Measurements from ENCODE around the gene UTS2R. TPM values are rescaled to one million over a fixed set of nuclear protein-coding genes. Genes with fewer than 3 reads are reported as not detected.

UTS2R gene
- total and polyA plus RNA-seq, 3 donors from 2014 or later: 0.32 to 28.1 (median 3.8) TPM

DNA sequence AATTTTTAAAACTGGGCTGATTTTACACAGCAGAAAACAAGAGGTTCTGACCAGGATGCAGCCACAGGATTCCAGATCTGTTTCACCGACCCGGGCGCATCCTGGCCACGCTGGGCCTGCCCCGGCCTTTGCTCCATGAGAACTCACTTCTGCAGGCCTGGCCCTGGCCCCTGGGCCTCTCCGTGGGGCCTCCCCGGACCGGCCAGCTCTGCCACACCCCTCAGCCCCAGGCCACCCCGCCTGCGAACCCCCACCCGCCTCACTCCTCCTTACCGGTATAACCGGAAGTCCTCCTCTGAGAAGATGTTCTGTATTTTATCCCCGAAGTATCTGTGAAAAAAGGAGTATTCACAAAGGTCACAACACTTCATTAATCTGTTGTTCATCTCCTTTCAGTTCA is 33.5 kb downstream of the UTS2R start:
- DNase-seq: no peak
- H3K36me3 ChIP-seq (ENCODE audit: low read depth, missing control alignments): no peaks in the 10 kb centered on the region
- no peaks in the 10 kb centered on the region for H3K27me3 ChIP-seq
- H3K9me3 ChIP-seq: no peaks in the 10 kb centered on the region
- TF ChIP-seq POLR2A (IDR thresholded peaks at IDR 0.05): no peak
- TF ChIP-seq, protein P1, sequence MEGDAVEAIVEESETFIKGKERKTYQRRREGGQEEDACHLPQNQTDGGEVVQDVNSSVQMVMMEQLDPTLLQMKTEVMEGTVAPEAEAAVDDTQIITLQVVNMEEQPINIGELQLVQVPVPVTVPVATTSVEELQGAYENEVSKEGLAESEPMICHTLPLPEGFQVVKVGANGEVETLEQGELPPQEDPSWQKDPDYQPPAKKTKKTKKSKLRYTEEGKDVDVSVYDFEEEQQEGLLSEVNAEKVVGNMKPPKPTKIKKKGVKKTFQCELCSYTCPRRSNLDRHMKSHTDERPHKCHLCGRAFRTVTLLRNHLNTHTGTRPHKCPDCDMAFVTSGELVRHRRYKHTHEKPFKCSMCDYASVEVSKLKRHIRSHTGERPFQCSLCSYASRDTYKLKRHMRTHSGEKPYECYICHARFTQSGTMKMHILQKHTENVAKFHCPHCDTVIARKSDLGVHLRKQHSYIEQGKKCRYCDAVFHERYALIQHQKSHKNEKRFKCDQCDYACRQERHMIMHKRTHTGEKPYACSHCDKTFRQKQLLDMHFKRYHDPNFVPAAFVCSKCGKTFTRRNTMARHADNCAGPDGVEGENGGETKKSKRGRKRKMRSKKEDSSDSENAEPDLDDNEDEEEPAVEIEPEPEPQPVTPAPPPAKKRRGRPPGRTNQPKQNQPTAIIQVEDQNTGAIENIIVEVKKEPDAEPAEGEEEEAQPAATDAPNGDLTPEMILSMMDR (IDR thresholded peaks at IDR 0.05): no peak
- H3K27ac ChIP-seq: no peak overlapping the region
- intact Hi-C loops (cut with DNase I; ENCODE audit: low total_unique reads): no loop called here
- 94% methylated on average over 14 of the region's 14 CpGs for WGBS, 2 donors
- H3K4me3 ChIP-seq: no peak overlapping the region
- no peaks in the 10 kb centered on the region for H3K4me1 ChIP-seq

DNA sequence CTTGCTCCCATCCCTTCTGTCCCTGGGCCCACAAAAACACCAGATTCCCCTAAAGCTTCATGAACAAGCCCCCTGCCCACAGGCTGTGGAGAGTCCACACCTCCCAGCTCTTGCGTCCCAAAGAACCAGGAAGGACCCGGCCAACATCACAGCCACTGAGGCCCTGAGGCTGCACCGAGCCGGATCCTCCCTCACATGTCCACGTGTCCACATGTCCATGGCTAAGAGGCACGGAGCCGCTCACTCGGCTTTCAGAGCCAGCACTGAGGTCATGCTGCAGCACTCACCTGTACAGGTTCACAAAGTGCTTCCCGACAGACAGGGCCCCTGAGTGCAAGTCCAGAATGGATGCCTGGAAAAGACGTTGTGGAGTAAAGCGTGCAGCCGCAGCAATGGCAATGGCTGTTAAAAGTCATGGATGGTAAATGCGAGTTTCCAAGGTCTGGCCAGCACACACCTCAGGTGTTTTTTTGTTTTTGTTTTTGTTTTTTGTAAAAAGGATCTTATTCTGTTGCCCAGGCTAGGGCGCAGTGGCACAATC is 34.6 kb downstream of the UTS2R start:
- intact Hi-C loops (cut with DNase I; ENCODE audit: low total_unique reads): no loop called here
- no peak for DNase-seq
- no peak overlapping the region for H3K4me3 ChIP-seq
- H3K27me3 ChIP-seq: no peaks in the 10 kb centered on the region
- no peaks in the 10 kb centered on the region for H3K4me1 ChIP-seq
- 91 to 98% methylated on average over 6 to 14 of the region's 14 CpGs for WGBS, 2 donors
- TF ChIP-seq POLR2A (IDR thresholded peaks at IDR 0.05): no peak
- TF ChIP-seq, protein P1 (IDR thresholded peaks at IDR 0.05): no peak
- no peaks in the 10 kb centered on the region for H3K9me3 ChIP-seq
- H3K27ac ChIP-seq: no peak overlapping the region
- H3K36me3 ChIP-seq (ENCODE audit: low read depth, missing control alignments): no peaks in the 10 kb centered on the region

- intact Hi-C loops (cut with DNase I; ENCODE audit: low total_unique reads): no loop called here
- no peaks in the 10 kb centered on the region for H3K27me3 ChIP-seq
- 88 to 90% methylated on average over 13 of the region's 13 CpGs for WGBS, 2 donors
- no peaks in the 10 kb centered on the region for H3K9me3 ChIP-seq
- DNase-seq: no peak
- TF ChIP-seq, protein P1 (IDR thresholded peaks at IDR 0.05): no peak
- TF ChIP-seq POLR2A (IDR thresholded peaks at IDR 0.05): no peak
- H3K27ac ChIP-seq: no peak overlapping the region
- no peaks in the 10 kb centered on the region for H3K36me3 ChIP-seq (ENCODE audit: low read depth, missing control alignments)
- no peak overlapping the region for H3K4me3 ChIP-seq
- no peaks in the 10 kb centered on the region for H3K4me1 ChIP-seq
Measured at GRCh38 chr17:82407255-82407654, 35.7 kb downstream of the UTS2R start.

- Histone ChIP-seq H3K4me3 (no peak overlapping the region), H3K27me3 (no peaks in the 10 kb centered on the region), H3K9me3 (no peaks in the 10 kb centered on the region), H3K4me1 (peaks cover 3% of the 10 kb centered on the region), H3K36me3 (ENCODE audit: low read depth, missing control alignments) (no peaks in the 10 kb centered on the region), H3K27ac (no peak overlapping the region)
- intact Hi-C loops (cut with DNase I; ENCODE audit: low total_unique reads): no loop called here
- no peak for DNase-seq
- 89 to 90% methylated on average over 15 of the region's 15 CpGs for WGBS, 2 donors
- TF ChIP-seq POLR2A (IDR thresholded peaks at IDR 0.05): no peak
Measured at GRCh38 chr17:82408288-82408937, 36.8 kb downstream of the UTS2R start.

DNA sequence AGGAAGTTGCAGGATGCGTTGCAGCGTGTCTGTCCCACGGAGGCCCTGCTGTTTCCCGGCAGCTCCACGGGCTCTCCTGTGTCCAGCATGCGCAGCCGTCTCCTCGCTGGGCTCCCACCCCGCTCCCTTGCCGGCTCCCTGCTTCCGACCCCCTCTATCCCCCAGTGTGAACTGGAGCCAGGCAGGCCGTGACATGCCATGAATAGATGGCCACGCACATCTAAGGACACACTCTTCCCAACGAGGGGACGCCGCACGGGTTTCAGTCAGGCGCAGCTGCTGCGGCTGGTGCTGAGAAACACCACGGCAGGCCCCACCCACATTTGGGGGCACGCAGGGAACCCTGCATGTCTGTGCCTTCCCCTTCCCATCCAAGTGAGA is 37.4 kb downstream of the UTS2R start:
- 92 to 96% methylated on average over 18 to 21 of the region's 21 CpGs for WGBS, 2 donors
- intact Hi-C loops (cut with DNase I; ENCODE audit: low total_unique reads): no loop called here
- H3K36me3 ChIP-seq (ENCODE audit: low read depth, missing control alignments): no peaks in the 10 kb centered on the region
- no peaks in the 10 kb centered on the region for H3K27me3 ChIP-seq
- H3K27ac ChIP-seq: no peak overlapping the region
- no peak overlapping the region for H3K4me3 ChIP-seq
- TF ChIP-seq POLR2A (IDR thresholded peaks at IDR 0.05): no peak
- TF ChIP-seq, protein P1 (IDR thresholded peaks at IDR 0.05): no peak
- no peaks in the 10 kb centered on the region for H3K9me3 ChIP-seq
- peaks cover 3% of the 10 kb centered on the region for H3K4me1 ChIP-seq
- no peak for DNase-seq
